ENCODE data around the gene PTH1R.
A peak's percentile ranks its signal among the peaks of the same experiment; 100 is the strongest.

Gene PTH1R

DNA sequence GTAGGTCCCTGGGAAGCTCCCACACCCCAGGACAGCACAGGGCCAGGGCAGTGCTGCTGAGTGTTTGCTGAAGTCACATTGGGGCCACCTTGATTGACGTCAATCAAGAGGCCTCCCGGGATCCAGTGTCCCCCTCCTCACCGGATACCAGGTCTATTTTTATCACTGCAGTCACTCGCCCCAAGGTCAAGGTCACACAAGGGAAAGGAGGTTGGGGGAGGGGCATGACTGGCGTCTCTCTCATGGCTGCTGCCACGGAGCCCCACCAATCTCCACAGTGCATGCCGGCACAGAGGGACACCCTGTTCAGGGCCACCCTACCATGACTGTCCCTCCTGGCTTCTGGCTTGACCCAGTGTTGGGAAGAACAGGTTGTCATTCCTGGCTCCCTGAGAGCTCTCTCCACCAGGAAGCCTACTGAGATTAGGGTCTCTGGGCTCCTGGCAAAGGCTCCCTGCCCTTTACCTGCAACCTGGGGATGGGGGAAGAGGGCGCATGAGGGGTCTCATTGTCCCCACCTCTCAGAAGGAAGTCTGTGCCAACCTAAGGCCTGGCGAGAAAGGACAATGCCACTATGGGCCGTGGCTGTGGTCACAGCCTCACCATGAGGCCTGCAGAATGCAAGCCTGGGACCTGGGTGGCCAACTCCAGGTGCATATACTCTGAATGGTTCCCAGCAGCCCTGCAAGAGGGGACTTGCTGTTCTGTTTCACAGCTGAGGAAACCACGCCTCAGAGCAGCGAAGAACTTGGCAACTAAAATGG lies 15.7 kb upstream of the PTH1R start:
- TF ChIP-seq, protein P1, sequence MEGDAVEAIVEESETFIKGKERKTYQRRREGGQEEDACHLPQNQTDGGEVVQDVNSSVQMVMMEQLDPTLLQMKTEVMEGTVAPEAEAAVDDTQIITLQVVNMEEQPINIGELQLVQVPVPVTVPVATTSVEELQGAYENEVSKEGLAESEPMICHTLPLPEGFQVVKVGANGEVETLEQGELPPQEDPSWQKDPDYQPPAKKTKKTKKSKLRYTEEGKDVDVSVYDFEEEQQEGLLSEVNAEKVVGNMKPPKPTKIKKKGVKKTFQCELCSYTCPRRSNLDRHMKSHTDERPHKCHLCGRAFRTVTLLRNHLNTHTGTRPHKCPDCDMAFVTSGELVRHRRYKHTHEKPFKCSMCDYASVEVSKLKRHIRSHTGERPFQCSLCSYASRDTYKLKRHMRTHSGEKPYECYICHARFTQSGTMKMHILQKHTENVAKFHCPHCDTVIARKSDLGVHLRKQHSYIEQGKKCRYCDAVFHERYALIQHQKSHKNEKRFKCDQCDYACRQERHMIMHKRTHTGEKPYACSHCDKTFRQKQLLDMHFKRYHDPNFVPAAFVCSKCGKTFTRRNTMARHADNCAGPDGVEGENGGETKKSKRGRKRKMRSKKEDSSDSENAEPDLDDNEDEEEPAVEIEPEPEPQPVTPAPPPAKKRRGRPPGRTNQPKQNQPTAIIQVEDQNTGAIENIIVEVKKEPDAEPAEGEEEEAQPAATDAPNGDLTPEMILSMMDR (IDR thresholded peaks at IDR 0.05; ENCODE audit: control extremely low read depth, extremely low read depth, low read depth, missing control alignments) = no peak
- POLR2A ChIA-PET = no interaction called here
- DNase-seq (ENCODE audit: extremely low spot score) = no peak
- CTCF ChIA-PET = interaction anchor here (1.5 kb wide), 1 partner anchor 14 kb away, joined by 3 read pairs; no protein-coding TSS in a partner anchor

DNA sequence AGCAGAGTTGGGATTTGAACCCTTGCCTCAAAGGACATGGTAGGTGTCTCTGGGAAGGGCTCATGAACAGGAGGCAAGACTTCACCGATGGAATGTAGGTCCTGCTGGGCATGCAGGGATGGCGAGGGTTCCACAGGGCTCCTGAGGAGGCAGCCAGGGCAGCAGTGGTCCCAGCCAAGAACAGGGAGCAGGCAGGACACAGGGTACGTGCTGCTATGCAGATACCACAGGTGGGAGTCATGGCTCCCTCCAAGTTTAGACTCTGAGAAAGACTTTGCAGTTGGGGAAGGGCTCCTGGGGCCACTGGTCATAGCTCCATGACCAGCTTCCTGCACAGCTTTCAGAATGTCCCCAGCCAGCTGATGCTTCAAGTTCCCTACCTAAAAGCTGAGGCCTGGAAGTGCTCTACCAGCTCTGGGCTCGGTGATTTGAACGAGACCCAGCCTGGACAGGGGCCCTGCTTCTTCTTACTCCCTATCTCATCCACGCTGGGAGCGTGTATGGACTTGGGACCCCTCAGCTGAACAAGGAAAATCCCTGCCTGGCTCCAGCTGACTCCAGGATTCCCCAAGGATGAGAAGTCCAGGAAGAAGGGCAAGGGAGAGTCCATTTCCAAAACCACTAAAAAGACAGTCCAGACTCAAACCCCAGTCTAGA lies 15.0 kb upstream of the PTH1R start:
- TF ChIP-seq, protein P1 (IDR thresholded peaks at IDR 0.05; ENCODE audit: control extremely low read depth, extremely low read depth, low read depth, missing control alignments) = no peak
- CTCF ChIA-PET = interaction anchor here (0.7 to 1.5 kb wide), 3 partner anchors 15 to 47 kb away, joined by 3 read pairs; no protein-coding TSS in a partner anchor
- DNase-seq (ENCODE audit: extremely low spot score) = no peak
- POLR2A ChIA-PET = no interaction called here

DNA sequence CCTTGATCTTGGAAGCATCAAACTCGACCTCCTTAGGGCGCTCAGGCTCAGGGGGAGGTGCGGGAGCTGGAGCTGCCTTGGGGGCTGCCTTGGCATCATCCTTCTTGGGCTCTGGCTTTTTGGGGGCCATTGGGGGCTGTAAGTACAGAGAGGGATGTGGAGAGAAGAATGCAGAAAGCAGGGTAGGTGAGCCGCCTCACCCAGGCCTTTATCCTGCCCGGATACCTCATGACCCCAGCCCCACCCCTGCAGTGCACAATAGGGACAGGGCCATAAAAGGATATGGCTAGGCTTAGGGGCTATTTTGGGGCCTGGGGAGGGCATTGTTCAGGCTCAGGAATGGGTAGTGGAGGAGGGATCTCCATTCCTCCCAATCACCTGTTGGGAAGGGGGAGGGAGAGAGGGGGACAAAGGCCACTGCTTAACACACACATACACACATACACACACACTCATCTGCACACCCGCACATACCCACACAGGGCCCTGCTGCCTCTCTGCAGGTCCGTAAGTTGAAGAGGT lies 14.2 kb upstream of the PTH1R start, which contains the start of gene MYL3:
Gene MYL3 (minus strand): TSS at position 184 of the 522 bp plus-strand sequence. CDS start 54 bp downstream, at position 130.
- DNase-seq (ENCODE audit: extremely low spot score) = no peak
- ChIA-PET CTCF (interaction anchor here (1.0 to 1.3 kb wide), 3 partner anchors 11 to 17 kb away, joined by 3 to 4 read pairs (median 3); no protein-coding TSS in a partner anchor), POLR2A (no interaction called here)
- TF ChIP-seq, protein P1 (IDR thresholded peaks at IDR 0.05; ENCODE audit: control extremely low read depth, extremely low read depth, low read depth, missing control alignments) = no peak

DNA sequence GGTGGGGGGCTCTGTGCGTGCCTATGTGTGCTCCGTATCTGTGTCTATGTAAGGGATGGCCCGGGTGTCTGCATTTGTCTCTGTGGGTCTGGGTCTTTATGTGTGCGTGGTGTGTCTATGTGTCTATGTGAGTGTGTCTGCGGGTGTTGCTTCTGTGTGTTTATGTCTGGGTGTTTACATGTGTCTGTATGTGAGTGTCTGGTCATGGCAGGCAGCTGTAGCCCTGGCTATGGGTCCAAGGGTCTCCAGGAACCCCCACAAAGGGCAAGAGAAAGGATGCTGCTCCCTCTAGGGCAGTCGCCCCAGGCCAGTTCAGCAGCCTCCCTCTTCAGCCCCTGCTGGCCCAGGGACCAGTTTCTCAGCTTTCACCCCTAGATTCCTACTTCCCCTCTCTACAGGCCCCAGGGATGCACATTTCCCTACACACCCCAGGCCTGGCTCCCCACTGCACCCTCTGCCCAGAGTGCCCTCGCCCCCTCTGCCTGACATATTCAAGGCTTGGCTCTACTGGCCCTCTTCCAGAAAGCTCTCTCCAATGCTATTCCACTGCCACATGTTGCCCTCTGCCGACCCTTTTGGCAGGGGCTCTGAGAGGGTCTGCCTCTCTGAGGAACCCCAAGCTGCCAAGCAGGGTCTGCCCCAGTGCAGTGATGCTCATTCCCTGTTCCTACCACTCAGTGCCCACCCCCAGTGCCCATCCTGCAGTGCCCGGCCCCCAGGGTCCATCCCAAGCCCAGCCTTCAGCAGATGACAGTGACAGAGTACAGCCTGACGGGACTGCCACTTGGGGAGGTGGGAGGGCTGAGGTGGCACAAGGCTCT lies 13.2 kb upstream of the PTH1R start:
- ChIA-PET CTCF (interaction anchor here (1.0 to 1.1 kb wide), 2 partner anchors 10 to 16 kb away, joined by 3 to 4 read pairs; no protein-coding TSS in a partner anchor), POLR2A (no interaction called here)
- no peak for DNase-seq (ENCODE audit: extremely low spot score)

DNA sequence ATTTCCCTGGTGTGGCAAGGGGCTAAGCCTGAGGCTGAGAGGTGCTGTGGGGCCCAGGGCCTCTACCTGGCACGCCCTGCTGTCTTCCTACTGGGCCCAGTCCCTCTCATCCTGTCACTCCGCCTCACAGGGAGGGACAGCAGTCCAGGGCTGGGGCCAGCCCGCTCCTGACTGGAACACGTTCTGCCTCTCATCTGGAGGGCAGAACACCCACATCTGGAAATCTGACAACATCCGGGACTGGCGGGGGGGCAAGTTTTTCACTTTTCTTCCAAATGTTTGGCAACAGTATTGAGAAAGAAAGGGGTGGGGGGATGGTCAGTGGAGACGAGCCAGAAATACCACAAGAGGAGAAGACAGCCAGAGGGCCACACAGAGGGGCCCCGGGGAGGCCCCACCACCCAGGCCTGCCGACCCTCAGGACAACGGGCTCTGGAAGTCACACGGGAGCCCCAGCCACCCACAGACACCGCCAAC lies 12.5 kb upstream of the PTH1R start:
- no peak for DNase-seq (ENCODE audit: extremely low spot score)
- ChIA-PET POLR2A (no interaction called here), CTCF (interaction anchor here (2.1 to 3.0 kb wide), 6 partner anchors 14 to 169 kb away, joined by 6 to 19 read pairs (median 12); no protein-coding TSS in a partner anchor)
- TF ChIP-seq, protein P1 (IDR thresholded peaks at IDR 0.05; ENCODE audit: control extremely low read depth, extremely low read depth, low read depth, missing control alignments) = no peak

More for the DNA sequence above, 13.2 kb upstream of the PTH1R start:
- TF ChIP-seq, protein P1 (IDR thresholded peaks at IDR 0.05; ENCODE audit: control extremely low read depth, extremely low read depth, low read depth, missing control alignments) = peak; percentile 14

Data from GM10248 (cell line).